Iris pigment epithelial cell (primary cell): ENCODE results near the gene FAM120A.
"Not testable (repeated sequence)": the region's sequence is repeated elsewhere in the genome, so short reads cannot be mapped to it uniquely, and the experiment has no call there.

ENCODE experiments used
- DNase-seq: peaks from one replicate; pipeline ENCODE4 v3.0.0-alpha.2; 2011; ENCODE audit warnings: low read depth

Gene FAM120A

DNA sequence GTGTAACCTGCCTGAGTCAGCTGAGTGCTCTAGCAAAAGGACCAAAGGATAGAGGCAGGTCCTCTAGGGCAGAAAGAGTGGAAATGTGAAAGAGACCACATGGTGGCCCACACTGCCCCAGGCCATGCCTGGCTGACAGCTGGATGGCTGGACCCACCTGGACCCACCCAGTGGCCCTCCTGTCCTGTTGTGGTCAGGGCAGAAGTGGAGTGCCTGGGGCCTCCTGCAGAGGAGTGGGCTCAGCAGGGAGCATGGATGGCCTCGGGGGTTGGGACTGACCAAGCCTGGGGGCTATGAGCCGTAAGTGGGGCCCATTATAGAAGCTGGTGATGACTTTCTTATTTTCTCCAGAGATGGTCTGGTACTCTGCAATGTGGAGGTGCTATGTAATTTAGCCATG is 57.6 kb downstream of the FAM120A start:
- no peak for DNase-seq

DNA sequence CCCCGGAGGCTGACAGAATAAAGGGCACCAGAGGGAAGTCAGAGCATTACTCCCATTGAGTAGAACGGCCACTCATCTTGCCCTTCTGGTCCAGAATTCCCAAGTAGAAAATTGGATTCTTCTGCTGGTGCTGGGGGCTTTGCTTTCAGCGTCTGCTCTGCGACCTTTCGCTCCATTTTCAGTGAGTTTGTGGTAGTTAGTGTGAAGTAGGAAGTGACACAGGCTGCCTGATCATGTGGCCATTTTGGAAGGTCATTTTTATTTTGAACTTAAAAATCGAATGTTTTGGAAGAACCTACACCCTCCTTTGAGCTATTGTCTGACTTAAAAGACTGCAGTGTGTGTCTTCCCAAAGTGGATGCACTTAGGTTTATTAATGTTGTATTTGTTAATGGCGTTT is 58.6 kb downstream of the FAM120A start:
- no peak for DNase-seq

DNA sequence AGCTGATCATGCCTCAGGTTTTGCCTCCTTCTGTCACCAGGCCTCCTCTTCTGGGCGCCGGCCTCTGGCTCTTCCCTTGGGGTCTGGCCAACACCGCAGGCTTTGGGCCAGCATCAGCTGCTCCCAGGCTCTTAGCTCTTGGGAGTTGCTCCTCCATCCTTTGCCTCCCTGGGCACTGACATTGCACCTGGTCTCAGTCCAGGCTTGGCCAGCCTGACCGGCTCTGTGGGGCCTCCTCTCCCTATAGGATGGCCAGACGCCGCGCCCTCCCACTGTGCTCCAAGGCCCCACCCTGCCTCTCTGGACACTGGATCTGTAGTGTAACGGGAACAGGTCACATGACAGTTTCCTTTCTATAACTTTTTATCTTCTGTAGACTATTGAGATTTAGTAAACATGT is 59.7 kb downstream of the FAM120A start:
- not testable (repeated sequence) for DNase-seq

DNA sequence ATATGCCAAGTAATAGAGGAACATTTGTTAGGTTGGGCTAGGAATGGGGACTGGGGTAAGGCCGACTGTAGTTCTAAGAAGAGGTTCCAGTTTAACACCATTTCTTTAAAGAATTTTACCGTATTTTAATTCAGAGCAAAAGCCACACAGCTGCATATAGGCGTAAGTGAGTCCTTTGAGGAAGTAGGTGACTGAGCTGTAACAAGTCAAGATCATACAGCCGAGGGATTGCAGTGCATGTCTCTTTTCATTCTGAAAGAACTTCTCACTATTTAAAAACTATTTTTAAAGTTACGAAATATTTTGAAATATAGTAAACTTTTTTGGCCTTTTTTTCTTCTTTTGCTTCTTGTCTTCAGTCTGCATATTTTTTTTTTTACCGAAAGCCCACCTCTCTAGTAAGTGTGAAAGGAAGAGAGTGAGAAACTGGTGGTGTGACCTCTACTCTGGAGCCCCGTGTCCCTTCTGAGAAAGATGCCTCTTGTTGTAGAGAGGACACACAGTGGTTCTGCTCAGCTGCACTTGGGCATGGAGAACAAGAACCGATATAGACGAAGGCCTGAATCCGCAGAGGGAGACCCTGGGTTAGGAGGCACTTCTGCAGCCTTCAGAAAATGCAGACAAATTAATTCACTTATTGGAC is 60.8 kb downstream of the FAM120A start:
- not testable (repeated sequence) for DNase-seq

DNA sequence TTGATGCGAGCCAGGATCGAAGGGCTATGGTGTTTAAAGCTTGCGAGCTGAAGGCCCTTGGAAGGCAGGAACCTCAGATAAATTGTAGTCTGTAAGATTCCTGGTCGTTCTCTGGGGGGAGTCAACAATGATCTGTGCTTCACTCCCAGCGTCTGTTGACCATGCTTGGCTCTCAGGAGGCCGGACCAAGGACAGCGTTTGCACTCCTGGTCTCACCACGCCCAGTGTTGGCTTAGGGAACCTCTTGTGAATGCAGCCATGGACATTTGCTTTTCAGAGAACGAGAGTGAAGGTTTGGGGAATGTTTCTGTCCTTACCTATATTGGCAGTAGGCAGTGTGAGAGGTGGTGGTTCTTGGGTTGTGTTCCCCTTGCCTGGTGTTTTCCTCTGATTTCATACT is 62.1 kb downstream of the FAM120A start:
- no peak for DNase-seq

DNA sequence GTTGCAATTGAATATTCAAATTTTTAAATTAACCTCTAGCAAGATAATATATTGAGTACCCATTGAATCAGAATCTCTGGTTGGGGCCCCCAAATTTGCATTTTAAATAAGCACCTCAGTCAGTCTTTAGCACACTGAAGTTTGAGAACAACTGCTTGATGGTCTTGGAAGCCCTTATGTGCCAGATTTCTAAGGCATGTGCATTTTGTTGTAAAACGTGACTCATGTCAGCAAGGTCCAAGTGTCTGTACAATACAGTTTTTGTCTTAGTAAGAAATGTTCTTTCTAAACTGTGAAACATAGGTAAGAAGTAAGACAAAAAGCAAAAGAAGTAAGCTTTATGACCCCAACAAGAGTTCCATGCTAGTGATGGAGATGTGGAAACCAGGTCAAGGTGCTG is 65.8 kb downstream of the FAM120A start:
- DNase-seq: no peak

DNA sequence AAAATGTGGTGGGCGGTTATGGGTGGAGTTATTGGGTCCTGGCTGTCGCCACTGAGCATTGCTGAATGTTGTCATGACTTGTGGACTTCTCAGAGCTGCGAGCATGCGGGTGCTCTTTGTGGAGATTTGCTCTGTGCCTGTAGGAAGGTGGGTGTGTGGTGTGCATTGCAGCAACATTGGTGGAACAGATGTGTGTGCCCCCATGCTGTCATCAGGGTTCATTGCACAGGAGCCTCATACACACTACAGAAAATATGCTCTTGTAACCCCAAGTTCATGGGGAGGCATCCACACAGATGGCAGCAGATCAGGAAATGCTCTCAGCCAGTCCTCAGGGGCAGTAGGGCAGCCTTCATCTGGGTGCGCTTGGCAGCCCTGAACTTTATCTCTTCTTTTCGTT is 69.0 kb downstream of the FAM120A start:
- DNase-seq: no peak

DNA sequence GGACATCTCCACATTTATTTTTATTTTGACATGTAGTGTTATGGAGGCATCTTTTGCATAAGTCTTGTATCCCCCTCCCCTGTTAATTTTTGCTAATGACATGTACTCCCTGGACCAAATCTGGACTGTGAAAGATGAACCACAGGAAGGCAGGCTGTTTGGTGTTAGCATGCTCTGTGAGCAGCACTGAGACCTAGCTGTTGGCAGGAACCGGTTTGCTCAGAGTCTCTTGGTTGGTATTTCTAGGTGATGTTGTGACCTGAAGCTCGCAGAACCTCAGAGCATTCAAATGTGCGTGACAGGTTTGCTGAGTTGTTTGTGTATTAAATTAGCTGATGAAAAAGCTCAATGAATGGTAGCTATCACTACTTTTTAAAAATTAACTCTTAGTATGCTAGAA is 71.3 kb downstream of the FAM120A start:
- DNase-seq: no peak

DNA sequence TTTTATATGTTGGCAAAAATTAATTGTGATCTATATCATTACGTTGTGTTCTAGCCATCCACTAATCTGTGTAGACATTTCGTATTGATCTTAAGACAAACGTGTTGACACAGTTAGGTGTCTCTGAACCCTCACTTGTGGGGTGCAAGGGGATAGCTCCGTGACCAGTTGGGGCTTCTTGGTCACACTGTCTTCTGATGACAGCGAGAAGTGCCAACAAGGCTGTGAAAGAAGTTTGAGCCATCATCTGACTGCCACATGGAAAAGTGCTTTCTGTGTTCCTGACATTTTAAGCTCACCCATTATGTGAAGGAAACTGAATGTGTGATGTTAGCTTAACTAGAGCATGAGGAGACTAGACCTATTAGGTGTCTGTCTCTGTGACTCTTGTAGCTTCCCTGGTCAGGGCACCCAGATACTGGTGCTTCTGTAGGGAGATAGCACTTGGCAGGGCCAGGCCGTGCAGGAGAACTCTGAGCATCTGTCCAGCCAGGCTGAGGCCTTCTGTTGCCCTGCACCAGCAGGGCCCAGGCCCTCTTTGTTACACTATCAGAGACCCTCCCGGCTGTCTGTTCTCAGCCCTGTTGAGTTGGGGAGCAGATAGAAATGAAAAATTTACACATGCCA is 72.1 kb downstream of the FAM120A start:
- DNase-seq: no peak

DNA sequence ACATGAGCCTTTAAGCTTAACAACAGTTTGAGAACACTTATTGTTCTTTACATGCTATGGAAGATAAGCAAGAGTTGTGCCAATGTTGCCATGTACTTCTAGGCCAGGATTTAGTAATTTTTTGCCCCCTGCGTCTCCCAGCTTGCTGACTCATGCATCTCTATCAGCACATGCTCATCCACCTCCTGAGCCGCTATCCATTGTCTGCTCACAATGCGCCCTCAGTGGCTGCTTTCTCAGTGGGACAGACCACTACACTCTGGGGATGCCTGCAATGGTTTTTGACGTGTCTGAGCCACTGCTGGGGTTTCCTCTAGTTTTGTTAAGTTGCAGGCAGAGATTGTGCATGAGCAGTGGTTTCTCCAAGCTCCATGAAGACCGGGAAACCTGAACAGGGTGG is 74.0 kb downstream of the FAM120A start:
- peak; percentile 43 for DNase-seq

DNA sequence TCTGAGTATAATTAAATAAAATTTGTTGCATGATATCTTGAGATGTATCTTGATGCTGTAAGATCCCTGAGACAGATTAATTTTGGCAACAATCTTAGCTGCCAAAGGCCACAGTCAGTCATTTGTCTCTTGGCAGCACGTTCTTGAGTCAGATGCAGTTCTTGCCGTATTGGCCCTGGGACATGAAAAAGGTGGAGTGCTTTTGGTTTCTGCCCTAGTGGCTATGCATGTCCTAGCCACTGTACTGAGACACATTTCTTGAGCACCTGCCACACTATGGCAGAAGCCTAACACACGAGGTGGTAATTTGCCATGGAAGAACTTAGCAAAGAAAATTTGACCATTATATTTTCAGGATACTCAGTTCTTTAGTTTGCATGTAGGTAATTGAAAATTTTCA is 79.9 kb downstream of the FAM120A start:
- DNase-seq: peak; percentile 20

DNA sequence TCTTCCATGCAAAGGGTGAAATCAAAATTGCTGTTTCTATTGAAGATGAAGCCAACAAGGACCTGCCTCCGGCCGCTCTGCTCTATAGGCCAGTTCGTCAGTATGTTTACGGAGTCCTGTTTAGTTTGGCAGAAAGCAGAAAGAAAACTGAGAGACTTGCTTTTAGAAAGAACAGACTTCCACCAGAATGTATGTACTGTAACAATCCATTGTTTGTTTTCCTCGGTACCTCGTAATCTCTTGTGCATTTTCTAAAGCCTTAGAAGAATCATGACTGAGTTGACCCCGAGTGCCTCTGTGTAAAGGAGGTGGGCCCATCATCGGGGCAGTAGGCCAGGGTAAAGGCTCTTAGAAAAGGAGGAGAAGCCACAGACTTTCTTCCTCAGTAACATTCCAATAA is 80.7 kb downstream of the FAM120A start:
- peak; percentile 50 for DNase-seq

DNA sequence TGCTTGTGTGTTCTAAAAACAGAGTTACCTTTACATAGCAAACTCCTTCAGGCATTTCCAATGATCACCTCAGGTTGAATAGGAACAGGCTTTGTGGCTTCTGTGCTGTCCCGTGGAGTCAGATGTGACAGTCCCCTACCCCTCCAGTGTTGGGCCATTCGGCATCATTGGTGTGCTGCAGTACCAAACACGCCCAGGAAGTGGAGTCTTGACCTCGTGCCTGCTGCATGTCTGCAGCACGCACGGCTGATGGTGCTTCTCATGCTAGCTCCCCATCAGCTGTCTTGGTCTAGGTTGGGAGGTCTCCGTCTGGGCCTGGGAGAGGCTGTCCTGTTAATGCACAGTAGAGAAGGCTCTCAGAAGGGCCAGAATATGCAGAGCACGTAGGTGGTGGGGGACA is 82.4 kb downstream of the FAM120A start:
- DNase-seq: no peak

DNA sequence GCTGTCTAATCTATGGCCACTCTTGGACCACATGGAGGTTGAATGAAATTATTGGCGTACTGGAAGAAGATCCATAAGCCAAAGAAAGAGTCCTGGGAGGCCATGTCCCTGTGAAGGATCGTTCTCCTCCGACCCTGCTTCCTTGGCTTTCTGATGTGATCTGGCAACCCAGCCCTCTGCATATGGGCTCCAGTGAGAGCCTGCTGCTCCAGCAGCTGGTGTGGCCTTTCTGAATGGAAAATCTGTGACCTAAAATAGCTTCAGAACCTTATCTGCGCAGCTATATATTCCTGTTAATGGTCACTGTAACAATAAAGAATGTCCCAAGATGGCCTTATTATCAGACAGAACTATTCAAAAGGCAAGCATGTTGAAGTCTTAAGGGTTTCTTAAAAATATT is 84.7 kb downstream of the FAM120A start:
- DNase-seq: no peak

DNA sequence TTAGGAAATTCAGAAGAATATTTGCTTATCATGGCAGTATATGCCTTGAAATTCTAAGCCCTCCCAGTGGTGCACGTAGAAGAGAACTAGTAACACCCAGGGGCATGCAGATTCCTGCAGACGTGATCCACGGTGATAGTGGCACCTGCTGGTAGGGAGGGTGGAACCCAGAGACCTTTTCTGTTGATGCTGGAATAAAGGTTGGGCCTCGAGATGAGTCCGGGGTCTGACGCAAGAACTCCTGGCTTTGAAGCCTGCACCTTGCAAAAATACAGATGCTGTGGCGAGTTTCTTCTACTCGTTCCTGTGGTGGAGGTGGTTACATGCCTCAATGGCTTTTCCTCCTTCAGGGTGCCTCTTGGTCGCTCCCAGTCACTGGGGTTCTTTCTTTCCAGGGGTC is 85.4 kb downstream of the FAM120A start:
- DNase-seq: no peak

DNA sequence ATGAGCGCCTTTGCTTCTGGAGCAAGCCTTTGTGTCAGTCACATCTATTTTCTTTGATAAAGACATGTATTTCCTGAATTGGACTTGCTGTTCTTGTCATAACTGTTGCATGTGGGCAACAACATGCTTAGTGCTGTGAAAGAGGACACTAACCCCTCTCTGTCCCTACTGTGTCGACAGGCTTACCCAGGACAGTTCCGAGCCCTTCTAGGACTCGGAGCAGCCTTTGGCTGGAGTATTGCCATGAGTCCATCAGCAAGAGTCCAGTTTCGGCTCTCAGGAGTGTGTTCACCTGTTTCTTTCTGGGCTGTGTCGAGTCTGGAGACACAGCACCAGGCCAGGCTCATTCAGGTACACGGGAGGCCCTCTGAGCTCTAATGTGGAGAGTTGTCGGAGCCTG is 88.8 kb downstream of the FAM120A start:
- no peak for DNase-seq

DNA sequence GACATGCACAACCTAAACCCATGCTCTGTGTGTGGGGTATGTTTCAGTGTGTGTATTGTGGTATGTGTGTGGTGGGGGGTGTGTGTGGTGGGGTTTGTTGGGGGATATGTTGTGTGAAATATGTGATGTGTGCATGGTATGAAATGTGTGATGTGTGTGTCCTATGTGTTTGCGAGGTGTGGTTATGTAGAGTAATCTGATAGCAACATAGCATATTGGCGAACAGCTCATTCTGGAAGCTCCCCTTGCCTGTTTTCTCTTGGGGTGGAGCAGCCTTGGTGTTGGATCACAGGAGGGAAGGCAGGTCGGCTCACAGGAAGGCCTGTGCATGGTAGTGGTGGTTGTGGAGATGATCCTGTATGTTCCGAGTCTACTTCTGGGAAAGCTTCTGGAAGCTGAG is 89.5 kb downstream of the FAM120A start:
- no peak for DNase-seq

DNA sequence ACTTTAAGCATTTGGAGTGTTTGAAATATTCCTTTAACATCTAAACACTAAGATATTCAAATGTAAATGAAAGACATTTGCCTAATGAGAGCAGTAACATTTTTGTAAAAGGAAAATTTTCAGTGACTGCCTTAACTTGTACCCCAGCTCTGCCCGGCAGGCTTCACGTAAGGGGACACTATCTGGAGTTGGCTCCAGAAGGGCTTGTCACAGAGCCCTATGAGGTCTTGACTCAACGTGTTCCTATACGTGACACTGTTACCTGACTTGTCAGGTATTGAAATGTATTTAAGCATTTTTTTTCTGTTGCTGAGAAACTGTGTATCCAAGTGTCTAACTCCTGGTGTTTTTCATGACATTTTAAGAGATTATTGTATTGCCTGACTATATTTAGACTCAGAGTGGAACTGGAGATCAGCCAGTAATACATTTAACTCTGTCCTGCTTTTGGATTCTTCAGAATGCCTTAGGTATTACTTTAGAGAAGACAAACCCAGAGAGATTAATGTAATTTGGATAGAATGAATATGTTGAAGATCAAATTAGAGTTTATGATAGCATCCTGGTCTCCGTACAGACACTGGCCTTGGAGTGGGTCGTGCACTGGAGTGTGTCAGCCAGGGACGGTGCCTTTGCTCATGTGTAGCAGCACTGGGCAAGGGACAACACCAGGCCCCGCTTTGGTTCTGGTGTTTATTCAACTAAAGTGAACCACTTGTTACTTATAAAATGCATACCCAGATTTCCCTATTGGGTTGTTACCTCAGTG is 90.3 kb downstream of the FAM120A start:
- no peak for DNase-seq

DNA sequence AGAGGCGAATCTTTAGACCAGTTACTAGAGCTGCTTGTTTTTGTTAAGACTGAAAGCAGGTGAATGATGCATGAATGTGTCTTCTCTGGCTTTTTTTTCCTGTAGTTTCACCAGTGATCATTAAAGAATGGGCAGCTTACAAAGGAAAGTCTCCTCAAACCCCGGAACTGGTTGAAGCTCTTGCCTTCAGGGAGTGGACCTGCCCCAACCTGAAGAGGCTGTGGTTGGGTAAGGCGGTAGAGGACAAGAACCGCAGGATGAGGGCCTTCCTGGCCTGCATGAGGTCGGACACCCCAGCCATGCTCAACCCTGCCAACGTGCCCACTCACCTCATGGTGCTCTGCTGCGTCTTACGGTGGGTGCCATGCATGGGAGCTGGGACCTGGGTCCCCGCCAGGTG is 91.6 kb downstream of the FAM120A start:
- no peak for DNase-seq

DNA sequence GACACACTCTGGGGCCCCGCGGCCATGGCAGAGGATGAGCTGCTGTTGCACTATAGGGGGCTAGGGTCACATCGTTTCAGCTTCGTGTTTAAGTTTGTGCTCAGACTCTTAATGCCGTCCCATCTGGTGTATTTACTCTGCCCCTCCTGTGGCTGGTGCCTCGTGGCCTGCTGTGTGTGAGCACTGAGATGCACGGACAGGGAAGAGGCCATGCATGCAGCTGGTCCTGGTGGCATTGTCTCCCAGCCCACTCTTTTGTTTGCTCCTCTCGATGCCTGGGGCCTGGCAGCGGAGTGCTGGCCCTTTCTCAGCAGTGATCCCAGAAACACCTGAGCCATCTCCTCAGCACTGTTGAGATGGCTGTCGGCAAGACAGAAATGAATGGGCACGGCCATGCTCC is 94.9 kb downstream of the FAM120A start:
- DNase-seq: no peak

DNA sequence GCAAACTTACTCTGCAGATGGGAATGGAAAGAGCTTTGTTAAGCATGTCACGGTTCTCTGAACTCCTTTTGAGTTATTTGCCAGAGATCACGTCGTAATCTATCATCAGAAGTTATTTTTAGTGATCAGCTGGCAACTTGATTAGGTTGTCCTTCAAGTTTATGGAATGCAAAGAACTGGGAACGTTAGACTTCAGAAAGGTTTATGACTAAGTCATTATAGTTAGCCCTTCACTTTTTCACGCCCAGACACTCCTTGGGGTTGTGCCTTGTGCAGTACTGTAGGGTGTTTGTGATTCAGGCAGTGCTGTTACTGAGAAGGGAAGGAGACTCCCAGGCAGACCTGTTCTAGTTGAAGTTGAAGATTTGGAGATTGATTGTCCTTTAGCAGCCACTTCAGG is 98.1 kb downstream of the FAM120A start:
- DNase-seq: no peak

DNA sequence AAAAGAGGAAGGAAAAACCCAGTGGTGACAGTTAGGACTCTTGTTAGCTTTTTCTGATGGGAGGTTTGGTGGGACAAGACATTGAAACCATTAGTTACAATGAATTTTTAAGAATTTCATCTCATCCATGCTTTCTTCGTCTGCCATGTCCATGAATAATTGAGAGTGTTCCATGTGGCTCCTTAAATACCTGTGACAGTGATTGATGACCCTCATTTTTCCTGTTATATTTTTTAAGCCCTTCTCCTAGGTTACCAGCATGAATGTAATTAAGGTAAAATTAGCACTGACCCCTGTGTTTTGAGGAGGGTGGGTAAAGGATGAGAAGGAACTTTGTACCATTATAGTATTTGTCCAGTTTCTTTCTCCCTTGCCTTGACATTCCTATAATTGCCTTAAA is 101.4 kb downstream of the FAM120A start:
- no peak for DNase-seq

DNA sequence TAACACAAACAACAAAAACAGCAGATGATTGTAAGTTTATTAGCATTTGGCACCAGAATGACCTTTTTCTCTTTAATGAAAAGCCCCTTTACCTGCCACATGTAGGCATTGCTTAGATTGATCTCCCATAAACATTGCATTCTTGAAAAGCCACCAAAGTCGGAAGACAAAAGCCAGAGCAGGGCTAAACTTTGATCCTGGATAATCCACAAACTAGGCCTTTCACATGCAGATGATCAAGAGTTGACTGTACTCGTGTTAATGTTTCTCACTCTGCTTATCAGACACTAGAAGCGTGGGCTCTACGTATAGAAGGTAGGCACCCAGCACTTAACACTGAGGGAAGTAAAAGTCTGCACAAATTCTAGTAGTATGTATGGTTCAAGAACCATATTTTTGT is 103.9 kb downstream of the FAM120A start:
- DNase-seq: no peak
